Measurements from ENCODE around the gene MAP10. TPM values are rescaled to one million over a fixed set of nuclear protein-coding genes. Genes with fewer than 3 reads are reported as not detected.

The MAP10 gene
- total and polyA plus RNA-seq, 2 experiments from 2014 or later: 2.9 to 3.3 TPM

DNA sequence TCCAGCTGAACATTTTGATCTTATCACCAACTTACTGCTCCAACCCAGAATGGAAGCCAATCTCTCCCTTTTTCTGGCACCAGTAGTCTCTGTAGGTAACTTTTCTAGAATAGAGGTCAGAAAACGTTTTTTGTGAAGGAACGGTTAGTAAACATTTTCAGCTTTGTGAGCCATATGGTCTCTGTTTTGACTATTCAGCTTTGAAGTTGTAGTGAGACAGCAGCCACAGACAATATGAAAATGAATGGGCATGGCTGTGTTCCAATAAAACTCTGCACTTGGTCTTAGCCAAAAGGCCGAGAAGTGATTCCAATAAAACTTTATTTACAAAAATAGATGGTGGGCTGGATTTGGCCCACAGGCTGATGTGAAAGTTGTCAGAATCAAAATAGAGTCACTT is 28.9 kb downstream of the MAP10 start:
- Histone ChIP-seq H3K4me1 (ENCODE audit: insufficient read depth) (no peaks in the 10 kb centered on the region), H3K9me2 (ENCODE audit: insufficient read depth) (no peaks in the 10 kb centered on the region), H3K4me2 (no peak overlapping the region), H3K4me3 (no peak overlapping the region), H3K27me3 (ENCODE audit: insufficient read depth) (no peaks in the 10 kb centered on the region), H3K27ac (ENCODE audit: low read depth) (no peak overlapping the region), H2AFZ (no peak overlapping the region), H3K79me2 (replicated peaks; ENCODE audit: insufficient read depth) (no peaks in the 10 kb centered on the region), H4K20me1 (replicated peaks; ENCODE audit: insufficient read depth) (no peaks in the 10 kb centered on the region), H3K36me3 (ENCODE audit: insufficient read depth) (no peaks in the 10 kb centered on the region), H3F3A (replicated peaks; ENCODE audit: low read depth) (no peaks in the 10 kb centered on the region)
- peaks cover 4% of the 10 kb centered on the region; the same call in 1 of the 3 replicates for H3K4me1 Mint-ChIP-seq
- H3K9me3 Mint-ChIP-seq: peaks cover 2% of the 10 kb centered on the region; the same call in 1 of the 3 replicates
- DNase-seq (ENCODE audit: low spot score): no peak
- H3K4me3 Mint-ChIP-seq: no peak overlapping the region
- no peak overlapping the region for H3K27ac Mint-ChIP-seq
- no peaks in the 10 kb centered on the region; the same call in 2 of the 3 replicates for H3K36me3 Mint-ChIP-seq (ENCODE audit: low read depth)
- H3K27me3 Mint-ChIP-seq (ENCODE audit: insufficient read depth, low read depth, poor library complexity): peaks cover 4% of the 10 kb centered on the region
- ATAC-seq: no peak
- TF ChIP-seq, protein P1, sequence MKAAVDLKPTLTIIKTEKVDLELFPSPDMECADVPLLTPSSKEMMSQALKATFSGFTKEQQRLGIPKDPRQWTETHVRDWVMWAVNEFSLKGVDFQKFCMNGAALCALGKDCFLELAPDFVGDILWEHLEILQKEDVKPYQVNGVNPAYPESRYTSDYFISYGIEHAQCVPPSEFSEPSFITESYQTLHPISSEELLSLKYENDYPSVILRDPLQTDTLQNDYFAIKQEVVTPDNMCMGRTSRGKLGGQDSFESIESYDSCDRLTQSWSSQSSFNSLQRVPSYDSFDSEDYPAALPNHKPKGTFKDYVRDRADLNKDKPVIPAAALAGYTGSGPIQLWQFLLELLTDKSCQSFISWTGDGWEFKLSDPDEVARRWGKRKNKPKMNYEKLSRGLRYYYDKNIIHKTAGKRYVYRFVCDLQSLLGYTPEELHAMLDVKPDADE (IDR thresholded peaks at IDR 0.05): no peak
- no peak for TF ChIP-seq STAT1 (IDR thresholded peaks at IDR 0.05; ENCODE audit: unreplicated experiment)
- no peak for TF ChIP-seq JUNB (IDR thresholded peaks at IDR 0.05; ENCODE audit: unreplicated experiment)
- TF ChIP-seq, protein P2, sequence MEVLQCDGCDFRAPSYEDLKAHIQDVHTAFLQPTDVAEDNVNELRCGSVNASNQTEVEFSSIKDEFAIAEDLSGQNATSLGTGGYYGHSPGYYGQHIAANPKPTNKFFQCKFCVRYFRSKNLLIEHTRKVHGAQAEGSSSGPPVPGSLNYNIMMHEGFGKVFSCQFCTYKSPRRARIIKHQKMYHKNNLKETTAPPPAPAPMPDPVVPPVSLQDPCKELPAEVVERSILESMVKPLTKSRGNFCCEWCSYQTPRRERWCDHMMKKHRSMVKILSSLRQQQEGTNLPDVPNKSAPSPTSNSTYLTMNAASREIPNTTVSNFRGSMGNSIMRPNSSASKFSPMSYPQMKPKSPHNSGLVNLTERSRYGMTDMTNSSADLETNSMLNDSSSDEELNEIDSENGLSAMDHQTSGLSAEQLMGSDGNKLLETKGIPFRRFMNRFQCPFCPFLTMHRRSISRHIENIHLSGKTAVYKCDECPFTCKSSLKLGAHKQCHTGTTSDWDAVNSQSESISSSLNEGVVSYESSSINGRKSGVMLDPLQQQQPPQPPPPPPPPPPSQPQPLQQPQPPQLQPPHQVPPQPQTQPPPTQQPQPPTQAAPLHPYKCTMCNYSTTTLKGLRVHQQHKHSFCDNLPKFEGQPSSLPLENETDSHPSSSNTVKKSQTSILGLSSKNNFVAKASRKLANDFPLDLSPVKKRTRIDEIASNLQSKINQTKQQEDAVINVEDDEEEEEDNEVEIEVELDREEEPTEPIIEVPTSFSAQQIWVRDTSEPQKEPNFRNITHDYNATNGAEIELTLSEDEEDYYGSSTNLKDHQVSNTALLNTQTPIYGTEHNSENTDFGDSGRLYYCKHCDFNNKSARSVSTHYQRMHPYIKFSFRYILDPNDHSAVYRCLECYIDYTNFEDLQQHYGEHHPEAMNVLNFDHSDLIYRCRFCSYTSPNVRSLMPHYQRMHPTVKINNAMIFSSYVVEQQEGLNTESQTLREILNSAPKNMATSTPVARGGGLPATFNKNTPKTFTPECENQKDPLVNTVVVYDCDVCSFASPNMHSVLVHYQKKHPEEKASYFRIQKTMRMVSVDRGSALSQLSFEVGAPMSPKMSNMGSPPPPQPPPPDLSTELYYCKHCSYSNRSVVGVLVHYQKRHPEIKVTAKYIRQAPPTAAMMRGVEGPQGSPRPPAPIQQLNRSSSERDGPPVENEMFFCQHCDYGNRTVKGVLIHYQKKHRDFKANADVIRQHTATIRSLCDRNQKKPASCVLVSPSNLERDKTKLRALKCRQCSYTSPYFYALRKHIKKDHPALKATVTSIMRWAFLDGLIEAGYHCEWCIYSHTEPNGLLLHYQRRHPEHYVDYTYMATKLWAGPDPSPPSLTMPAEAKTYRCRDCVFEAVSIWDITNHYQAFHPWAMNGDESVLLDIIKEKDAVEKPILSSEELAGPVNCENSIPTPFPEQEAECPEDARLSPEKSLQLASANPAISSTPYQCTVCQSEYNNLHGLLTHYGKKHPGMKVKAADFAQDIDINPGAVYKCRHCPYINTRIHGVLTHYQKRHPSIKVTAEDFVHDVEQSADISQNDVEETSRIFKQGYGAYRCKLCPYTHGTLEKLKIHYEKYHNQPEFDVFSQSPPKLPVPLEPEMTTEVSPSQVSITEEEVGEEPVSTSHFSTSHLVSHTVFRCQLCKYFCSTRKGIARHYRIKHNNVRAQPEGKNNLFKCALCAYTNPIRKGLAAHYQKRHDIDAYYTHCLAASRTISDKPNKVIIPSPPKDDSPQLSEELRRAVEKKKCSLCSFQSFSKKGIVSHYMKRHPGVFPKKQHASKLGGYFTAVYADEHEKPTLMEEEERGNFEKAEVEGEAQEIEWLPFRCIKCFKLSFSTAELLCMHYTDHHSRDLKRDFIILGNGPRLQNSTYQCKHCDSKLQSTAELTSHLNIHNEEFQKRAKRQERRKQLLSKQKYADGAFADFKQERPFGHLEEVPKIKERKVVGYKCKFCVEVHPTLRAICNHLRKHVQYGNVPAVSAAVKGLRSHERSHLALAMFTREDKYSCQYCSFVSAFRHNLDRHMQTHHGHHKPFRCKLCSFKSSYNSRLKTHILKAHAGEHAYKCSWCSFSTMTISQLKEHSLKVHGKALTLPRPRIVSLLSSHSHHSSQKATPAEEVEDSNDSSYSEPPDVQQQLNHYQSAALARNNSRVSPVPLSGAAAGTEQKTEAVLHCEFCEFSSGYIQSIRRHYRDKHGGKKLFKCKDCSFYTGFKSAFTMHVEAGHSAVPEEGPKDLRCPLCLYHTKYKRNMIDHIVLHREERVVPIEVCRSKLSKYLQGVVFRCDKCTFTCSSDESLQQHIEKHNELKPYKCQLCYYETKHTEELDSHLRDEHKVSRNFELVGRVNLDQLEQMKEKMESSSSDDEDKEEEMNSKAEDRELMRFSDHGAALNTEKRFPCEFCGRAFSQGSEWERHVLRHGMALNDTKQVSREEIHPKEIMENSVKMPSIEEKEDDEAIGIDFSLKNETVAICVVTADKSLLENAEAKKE (CRISPR knock-in tag; IDR thresholded peaks at IDR 0.05): no peak
- TF ChIP-seq ZNF114 (CRISPR knock-in tag; IDR thresholded peaks at IDR 0.05): no peak
- no peak for TF ChIP-seq EZH2phosphoT487 (IDR thresholded peaks at IDR 0.05; ENCODE audit: unreplicated experiment)
- TF ChIP-seq, protein P3, sequence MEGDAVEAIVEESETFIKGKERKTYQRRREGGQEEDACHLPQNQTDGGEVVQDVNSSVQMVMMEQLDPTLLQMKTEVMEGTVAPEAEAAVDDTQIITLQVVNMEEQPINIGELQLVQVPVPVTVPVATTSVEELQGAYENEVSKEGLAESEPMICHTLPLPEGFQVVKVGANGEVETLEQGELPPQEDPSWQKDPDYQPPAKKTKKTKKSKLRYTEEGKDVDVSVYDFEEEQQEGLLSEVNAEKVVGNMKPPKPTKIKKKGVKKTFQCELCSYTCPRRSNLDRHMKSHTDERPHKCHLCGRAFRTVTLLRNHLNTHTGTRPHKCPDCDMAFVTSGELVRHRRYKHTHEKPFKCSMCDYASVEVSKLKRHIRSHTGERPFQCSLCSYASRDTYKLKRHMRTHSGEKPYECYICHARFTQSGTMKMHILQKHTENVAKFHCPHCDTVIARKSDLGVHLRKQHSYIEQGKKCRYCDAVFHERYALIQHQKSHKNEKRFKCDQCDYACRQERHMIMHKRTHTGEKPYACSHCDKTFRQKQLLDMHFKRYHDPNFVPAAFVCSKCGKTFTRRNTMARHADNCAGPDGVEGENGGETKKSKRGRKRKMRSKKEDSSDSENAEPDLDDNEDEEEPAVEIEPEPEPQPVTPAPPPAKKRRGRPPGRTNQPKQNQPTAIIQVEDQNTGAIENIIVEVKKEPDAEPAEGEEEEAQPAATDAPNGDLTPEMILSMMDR (conservative IDR thresholded peaks at IDR 0.05; ENCODE audit: low read depth in 2 of 2): no peak
- no peak for TF ChIP-seq EZH2 (IDR thresholded peaks at IDR 0.05; ENCODE audit: low read depth, unreplicated experiment)
- TF ChIP-seq, protein P4, sequence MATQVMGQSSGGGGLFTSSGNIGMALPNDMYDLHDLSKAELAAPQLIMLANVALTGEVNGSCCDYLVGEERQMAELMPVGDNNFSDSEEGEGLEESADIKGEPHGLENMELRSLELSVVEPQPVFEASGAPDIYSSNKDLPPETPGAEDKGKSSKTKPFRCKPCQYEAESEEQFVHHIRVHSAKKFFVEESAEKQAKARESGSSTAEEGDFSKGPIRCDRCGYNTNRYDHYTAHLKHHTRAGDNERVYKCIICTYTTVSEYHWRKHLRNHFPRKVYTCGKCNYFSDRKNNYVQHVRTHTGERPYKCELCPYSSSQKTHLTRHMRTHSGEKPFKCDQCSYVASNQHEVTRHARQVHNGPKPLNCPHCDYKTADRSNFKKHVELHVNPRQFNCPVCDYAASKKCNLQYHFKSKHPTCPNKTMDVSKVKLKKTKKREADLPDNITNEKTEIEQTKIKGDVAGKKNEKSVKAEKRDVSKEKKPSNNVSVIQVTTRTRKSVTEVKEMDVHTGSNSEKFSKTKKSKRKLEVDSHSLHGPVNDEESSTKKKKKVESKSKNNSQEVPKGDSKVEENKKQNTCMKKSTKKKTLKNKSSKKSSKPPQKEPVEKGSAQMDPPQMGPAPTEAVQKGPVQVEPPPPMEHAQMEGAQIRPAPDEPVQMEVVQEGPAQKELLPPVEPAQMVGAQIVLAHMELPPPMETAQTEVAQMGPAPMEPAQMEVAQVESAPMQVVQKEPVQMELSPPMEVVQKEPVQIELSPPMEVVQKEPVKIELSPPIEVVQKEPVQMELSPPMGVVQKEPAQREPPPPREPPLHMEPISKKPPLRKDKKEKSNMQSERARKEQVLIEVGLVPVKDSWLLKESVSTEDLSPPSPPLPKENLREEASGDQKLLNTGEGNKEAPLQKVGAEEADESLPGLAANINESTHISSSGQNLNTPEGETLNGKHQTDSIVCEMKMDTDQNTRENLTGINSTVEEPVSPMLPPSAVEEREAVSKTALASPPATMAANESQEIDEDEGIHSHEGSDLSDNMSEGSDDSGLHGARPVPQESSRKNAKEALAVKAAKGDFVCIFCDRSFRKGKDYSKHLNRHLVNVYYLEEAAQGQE (IDR thresholded peaks at IDR 0.05; ENCODE audit: unreplicated experiment): no peak

Data from GM23338 (cell line).